Coronary artery (tissue), 2 donors: Measurements from ENCODE around the gene SLC30A2.

Experiments
- DNase-seq: peaks from one replicate; pipeline ENCODE4 v3.0.0-alpha.2; 2017; ENCODE audit warnings: low spot score
- H3K27ac ChIP-seq, 2 donors: fragments of 200-600 bp; sonication (generic); one replicate each; pipeline ENCODE4 v1.5.1; 2016 to 2019
- H3K4me3 ChIP-seq: fragments of 200-600 bp; sonication (generic); 2 replicates; pipeline ENCODE4 v1.5.1; 2016; ENCODE audit warnings: mild to moderate bottlenecking, moderate library complexity
- TF ChIP-seq, protein P1 (sequence below): fragments of 200-600 bp; sonication (generic); IDR thresholded peaks from one replicate; pipeline ENCODE4 v1.5.1; 2019; ENCODE audit warnings: antibody characterized with exemption

Gene SLC30A2

DNA sequence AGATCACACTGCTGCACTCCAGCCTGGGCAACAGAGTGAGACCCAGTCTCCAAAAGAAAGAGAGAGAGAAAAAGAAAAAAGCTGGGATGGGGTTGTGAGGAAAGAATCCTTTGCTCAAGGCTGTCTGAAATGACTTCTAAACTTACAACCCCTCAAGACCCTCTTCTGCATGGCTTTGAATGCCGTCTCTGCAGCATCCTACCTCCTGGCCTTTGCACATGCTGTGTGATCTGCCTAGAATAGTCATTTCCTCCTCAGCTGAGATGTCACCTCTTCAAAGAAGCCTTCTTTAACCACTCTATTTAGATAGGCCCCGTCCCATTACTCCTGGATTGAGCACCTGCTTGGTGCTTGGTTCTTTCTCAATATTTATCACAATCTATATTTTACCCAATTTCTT, 38.9 kb upstream of the SLC30A2 start:
- DNase-seq, result no peak
- Histone ChIP-seq H3K4me3 (no peak overlapping the region), H3K27ac (no peak overlapping the region)
- TF ChIP-seq, protein P1, sequence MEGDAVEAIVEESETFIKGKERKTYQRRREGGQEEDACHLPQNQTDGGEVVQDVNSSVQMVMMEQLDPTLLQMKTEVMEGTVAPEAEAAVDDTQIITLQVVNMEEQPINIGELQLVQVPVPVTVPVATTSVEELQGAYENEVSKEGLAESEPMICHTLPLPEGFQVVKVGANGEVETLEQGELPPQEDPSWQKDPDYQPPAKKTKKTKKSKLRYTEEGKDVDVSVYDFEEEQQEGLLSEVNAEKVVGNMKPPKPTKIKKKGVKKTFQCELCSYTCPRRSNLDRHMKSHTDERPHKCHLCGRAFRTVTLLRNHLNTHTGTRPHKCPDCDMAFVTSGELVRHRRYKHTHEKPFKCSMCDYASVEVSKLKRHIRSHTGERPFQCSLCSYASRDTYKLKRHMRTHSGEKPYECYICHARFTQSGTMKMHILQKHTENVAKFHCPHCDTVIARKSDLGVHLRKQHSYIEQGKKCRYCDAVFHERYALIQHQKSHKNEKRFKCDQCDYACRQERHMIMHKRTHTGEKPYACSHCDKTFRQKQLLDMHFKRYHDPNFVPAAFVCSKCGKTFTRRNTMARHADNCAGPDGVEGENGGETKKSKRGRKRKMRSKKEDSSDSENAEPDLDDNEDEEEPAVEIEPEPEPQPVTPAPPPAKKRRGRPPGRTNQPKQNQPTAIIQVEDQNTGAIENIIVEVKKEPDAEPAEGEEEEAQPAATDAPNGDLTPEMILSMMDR, result no peak

DNA sequence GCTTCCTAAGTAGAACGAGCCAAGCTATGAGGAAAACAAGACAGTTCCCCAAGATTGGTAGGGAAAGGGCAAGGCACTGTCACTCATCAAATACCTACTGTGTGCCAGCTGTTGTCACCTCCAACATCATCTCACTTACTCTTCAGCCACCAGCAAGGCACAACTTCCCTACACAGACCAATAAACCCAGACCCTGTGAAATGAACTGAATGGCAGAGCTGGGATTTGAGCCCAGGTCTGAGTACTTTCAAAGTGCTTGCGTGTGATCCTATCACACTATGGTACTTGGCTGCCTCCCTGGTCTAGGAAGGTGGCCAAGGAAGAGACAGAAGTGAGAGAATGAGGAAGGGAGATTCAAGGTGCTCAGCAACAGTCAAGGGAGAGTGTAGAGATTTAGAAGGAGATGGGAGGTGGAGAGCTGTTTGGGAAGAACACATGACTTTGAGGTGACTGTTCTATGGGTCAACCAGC, 38.2 kb upstream of the SLC30A2 start:
- Histone ChIP-seq H3K27ac (no peak overlapping the region), H3K4me3 (no peak overlapping the region)
- TF ChIP-seq, protein P1, result no peak
- DNase-seq, result no peak

DNA sequence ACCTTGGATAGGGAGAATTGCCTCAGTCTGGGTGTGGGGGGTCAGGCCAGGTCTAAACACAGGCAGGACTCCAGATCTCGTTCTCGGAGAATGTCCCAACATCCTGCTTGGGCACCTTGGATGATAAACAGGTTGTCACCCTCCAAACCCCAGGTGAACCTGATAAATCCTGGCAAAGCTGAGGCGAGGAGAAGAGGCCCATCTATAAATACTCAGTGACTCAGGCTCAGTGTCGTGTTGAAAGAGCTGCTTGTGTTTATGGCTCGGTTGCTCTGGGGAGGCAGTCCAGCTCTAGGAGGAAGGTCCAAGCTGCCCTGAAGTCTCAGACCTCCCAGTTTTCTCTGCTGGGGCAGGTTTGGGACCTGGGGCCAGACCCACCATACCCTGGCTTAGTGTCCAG, 37.3 kb upstream of the SLC30A2 start:
- DNase-seq, result no peak
- H3K4me3 ChIP-seq, result no peak overlapping the region
- H3K27ac ChIP-seq, result no peak overlapping the region
- TF ChIP-seq, protein P1, result no peak

DNA sequence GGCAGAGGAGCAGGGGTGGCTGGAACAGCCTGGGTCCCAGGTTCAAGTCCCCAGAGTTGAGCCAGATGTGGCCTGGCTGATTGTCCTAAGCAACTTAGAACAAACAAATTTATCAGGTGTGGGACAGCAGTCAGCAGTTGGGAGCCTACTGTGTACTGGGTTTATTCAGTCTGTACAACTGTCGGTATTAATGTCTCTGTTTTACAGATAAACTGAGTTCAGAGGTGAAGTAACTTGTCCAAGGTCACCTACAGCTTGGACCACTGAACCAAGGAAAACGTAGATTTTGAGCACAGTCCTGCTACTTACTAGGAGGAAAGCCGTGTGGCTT, 36.1 kb upstream of the SLC30A2 start:
- DNase-seq, result no peak
- no peak overlapping the region for H3K4me3 ChIP-seq
- H3K27ac ChIP-seq, result no peak overlapping the region
- TF ChIP-seq, protein P1, result no peak

DNA sequence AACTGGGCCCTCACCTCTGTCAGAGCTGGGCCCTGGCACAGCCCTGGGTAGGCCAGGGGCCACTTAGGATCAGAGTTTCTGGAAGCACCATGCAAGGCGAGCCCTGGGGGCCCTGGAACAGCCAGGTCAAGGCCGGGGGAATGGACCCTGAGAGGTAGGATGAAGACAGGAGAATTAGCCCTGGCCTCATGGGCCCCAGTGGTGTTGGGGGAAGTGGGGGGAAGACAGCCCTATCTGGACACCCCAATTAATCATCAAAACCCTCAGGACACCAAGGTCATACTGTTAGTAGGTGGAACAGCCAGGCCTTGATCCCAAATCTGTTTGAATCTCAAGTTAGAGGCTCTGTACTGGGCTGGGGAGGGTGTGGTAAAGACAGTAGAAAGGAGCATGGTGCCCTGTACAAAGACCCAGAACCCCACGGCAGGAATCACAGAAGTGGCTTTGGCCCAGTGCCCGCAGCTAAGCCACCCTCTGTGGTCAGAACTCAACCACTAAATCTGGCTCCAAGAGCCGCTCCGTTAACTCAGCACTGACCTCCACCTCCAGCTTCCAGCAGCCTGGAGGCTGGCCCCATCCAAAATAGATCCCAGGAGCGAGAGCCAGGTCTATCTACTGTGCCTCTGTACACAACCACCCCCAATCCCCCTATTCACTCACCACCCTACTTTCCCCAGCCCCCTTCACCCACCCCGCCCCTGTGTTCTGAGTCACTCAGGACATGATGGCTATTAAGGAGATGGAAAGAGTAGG, 35.5 kb upstream of the SLC30A2 start:
- DNase-seq, result no peak
- H3K4me3 ChIP-seq, result no peak overlapping the region
- no peak overlapping the region for H3K27ac ChIP-seq
- TF ChIP-seq, protein P1, result no peak

DNA sequence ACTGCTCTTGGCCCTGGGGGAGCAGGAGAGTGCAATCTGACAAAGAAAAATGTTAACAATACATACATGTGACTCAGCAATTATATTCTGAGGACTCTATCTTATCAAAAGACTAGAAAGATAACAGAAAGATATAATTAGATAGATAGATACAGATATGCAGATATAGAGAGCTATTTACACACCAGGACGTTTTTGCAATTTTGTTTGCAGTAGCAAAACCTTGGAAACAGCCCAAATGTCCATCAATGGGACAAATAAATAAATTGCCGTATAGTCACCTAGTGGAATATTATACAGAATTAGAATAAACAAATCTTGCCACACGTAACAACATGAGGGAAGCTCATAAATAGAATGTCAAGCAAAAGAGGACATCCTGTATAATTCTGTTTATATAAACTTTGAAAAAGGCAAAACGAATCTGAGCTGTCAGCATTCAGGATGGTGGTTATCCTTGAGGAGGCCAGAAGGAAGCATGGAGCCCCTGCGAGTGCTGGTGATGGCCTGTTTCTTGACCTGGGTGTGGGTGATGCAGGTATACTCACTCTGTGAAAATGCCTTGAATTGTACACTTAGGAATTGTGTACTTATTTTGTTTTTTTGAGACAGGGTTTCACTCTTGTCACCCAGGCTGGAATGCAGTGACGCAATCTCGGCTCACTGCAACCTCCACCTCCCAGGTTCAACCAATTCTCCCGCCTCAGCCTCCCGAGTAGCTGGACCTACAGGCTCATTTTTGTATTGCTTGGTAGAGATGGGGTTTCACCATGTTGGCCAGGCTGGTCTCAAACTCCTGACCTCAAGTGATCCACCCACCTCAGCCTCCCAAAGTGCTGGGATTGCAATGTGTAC, 34.3 kb upstream of the SLC30A2 start:
- no peak overlapping the region for H3K4me3 ChIP-seq
- DNase-seq, result no peak
- TF ChIP-seq, protein P1, result no peak
- H3K27ac ChIP-seq, result no peak overlapping the region
